ENCODE results near the gene GPC1. TPM values are rescaled to one million over a fixed set of nuclear protein-coding genes. Genes with fewer than 3 reads are reported as not detected.

GPC1 gene
- total and polyA plus RNA-seq, 2 donors (not counting 1 experiment from before 2014, with no cell fraction given), result 1.2 to 3.3 TPM

GRCh38 chr2:240394549-240394948 is 40.9 kb upstream of the GPC1 start:
- Histone ChIP-seq H3K4me1 (ENCODE audit: control insufficient read depth in 2 of 2, insufficient read depth in 2 of 2, low read length in 2 of 2) (no peaks in the 10 kb centered on the region), H3K27ac (ENCODE audit: low read length in 2 of 2) (no peak overlapping the region), H3K27me3 (replicated peaks in 1 of 4; ENCODE audit: control extremely low read depth in 1 of 4, control insufficient read depth in 3 of 4, insufficient read depth in 4 of 4, low read length in 3 of 4) (no peaks in the 10 kb centered on the region), H2AFZ (ENCODE audit: insufficient read depth, low read depth, low read length, poor library complexity, severe bottlenecking) (no peak overlapping the region), H3K9me3 (ENCODE audit: control extremely low read depth in 1 of 3, control insufficient read depth in 2 of 3, insufficient read depth in 1 of 3, low read length in 2 of 3) (no peaks in the 10 kb centered on the region), H3K79me2 (ENCODE audit: control insufficient read depth, insufficient read depth, low read length) (no peaks in the 10 kb centered on the region), H3K4me2 (replicated peaks; ENCODE audit: low read depth, low read length, poor library complexity, severe bottlenecking) (no peak overlapping the region), H3K36me3 (replicated peaks in 1 of 2; ENCODE audit: control extremely low read depth in 1 of 2, control insufficient read depth in 1 of 2, extremely low read depth in 1 of 2, insufficient read depth in 2 of 2, low read length in 1 of 2) (no peaks in the 10 kb centered on the region), H3K4me3 (ENCODE audit: control extremely low read depth in 1 of 5, extremely low read depth in 1 of 5, insufficient read depth in 1 of 5, low read depth in 2 of 5, low read length in 4 of 5) (no peak overlapping the region), H3K9ac (ENCODE audit: low read length) (no peak overlapping the region), H4K20me1 (ENCODE audit: control insufficient read depth, insufficient read depth, low read length, poor library complexity, severe bottlenecking) (no peaks in the 10 kb centered on the region)
- ATAC-seq (ENCODE audit: low read depth), result no peak
- POLR2A ChIA-PET, result no interaction called here
- Mint-ChIP-seq H3K4me3 (no peak overlapping the region), H3K4me1 (no peaks in the 10 kb centered on the region), H3K27ac (no peak overlapping the region), H3K9me3 (ENCODE audit: insufficient read depth) (no peaks in the 10 kb centered on the region), H3K27me3 (no peaks in the 10 kb centered on the region)
- 95% methylated on average over 8 of the region's 9 CpGs for WGBS (ENCODE audit: insufficient coverage)
- CTCF ChIA-PET, result interaction anchor here (0.7 kb wide), 1 partner anchor 1481 kb away, joined by 3 read pairs; no protein-coding TSS in a partner anchor
- no peak for DNase-seq
- TF ChIP-seq CTCF (IDR thresholded peaks at IDR 0.05), result no peak
- TF ChIP-seq EZH2 (IDR thresholded peaks at IDR 0.05; ENCODE audit: borderline replicate concordance, insufficient read depth, low read depth, low read length, poor library complexity, severe bottlenecking), result no peak
- intact Hi-C loops (cut with micrococcal nuclease), result no loop called here

- H3K4me3 ChIP-seq (ENCODE audit: control extremely low read depth in 1 of 5, extremely low read depth in 1 of 5, insufficient read depth in 1 of 5, low read depth in 2 of 5, low read length in 4 of 5), result no peak overlapping the region
- Mint-ChIP-seq H3K27ac (no peak overlapping the region), H3K4me1 (no peaks in the 10 kb centered on the region), H3K9me3 (ENCODE audit: insufficient read depth) (no peaks in the 10 kb centered on the region), H3K27me3 (peaks cover 3% of the 10 kb centered on the region), H3K4me3 (no peak overlapping the region)
- H3K27ac ChIP-seq (ENCODE audit: low read length in 2 of 2), result no peak overlapping the region
- no peak overlapping the region for H2AFZ ChIP-seq (ENCODE audit: insufficient read depth, low read depth, low read length, poor library complexity, severe bottlenecking)
- CTCF ChIA-PET, result no interaction called here
- intact Hi-C loops (cut with micrococcal nuclease), result no loop called here
- no peaks in the 10 kb centered on the region for H3K4me1 ChIP-seq (ENCODE audit: control insufficient read depth in 2 of 2, insufficient read depth in 2 of 2, low read length in 2 of 2)
- H3K79me2 ChIP-seq (ENCODE audit: control insufficient read depth, insufficient read depth, low read length), result no peaks in the 10 kb centered on the region
- DNase-seq, result no peak
- no peaks in the 10 kb centered on the region for H3K36me3 ChIP-seq (replicated peaks in 1 of 2; ENCODE audit: control extremely low read depth in 1 of 2, control insufficient read depth in 1 of 2, extremely low read depth in 1 of 2, insufficient read depth in 2 of 2, low read length in 1 of 2)
- no peak overlapping the region for H3K4me2 ChIP-seq (replicated peaks; ENCODE audit: low read depth, low read length, poor library complexity, severe bottlenecking)
- no peak for TF ChIP-seq EZH2 (IDR thresholded peaks at IDR 0.05; ENCODE audit: borderline replicate concordance, insufficient read depth, low read depth, low read length, poor library complexity, severe bottlenecking)
- TF ChIP-seq CTCF (IDR thresholded peaks at IDR 0.05), result no peak
- no peak overlapping the region for H3K9ac ChIP-seq (ENCODE audit: low read length)
- 91% methylated on average over 8 of the region's 8 CpGs for WGBS (ENCODE audit: insufficient coverage)
- no peaks in the 10 kb centered on the region for H3K27me3 ChIP-seq (replicated peaks in 1 of 4; ENCODE audit: control extremely low read depth in 1 of 4, control insufficient read depth in 3 of 4, insufficient read depth in 4 of 4, low read length in 3 of 4)
- no peak for ATAC-seq (ENCODE audit: low read depth)
- POLR2A ChIA-PET, result no interaction called here
- no peaks in the 10 kb centered on the region for H3K9me3 ChIP-seq (ENCODE audit: control extremely low read depth in 1 of 3, control insufficient read depth in 2 of 3, insufficient read depth in 1 of 3, low read length in 2 of 3)
- no peaks in the 10 kb centered on the region for H4K20me1 ChIP-seq (ENCODE audit: control insufficient read depth, insufficient read depth, low read length, poor library complexity, severe bottlenecking)
Observed at GRCh38 chr2:240395448-240395847, 40.0 kb upstream of the GPC1 start.
